Keratinocyte (primary cell): ENCODE results near the gene ERC2. TPM values are rescaled to one million over a fixed set of nuclear protein-coding genes. Genes with fewer than 3 reads are reported as not detected.
"Not testable (repeated sequence)": the region's sequence is repeated elsewhere in the genome, so short reads cannot be mapped to it uniquely, and the experiment has no call there.

Source experiments
- DNase-seq: peaks from one replicate; pipeline ENCODE4 v3.0.0-alpha.2; 2011; ENCODE audit warnings: low read depth, missing footprints, low spot score
- FAIRE-seq: peaks from 2 replicates; lab custom pipeline; 2011; peaks lifted over from hg19 to GRCh38; lab: Jason Lieb, UNC
- H2AFZ ChIP-seq: 2 replicates; pipeline ENCODE4 v1.6.0; 2012; ENCODE audit warnings: low read length, control low read depth, inconsistent platforms; ENCODE audit not compliant: control insufficient read depth
- H3K27ac ChIP-seq: 2 replicates; pipeline ENCODE4 v1.5.1; 2011; ENCODE audit warnings: low read length; ENCODE audit not compliant: control insufficient read depth, insufficient read depth
- H3K27me3 ChIP-seq: 3 replicates; pipeline ENCODE4 v1.6.0; 2011; ENCODE audit warnings: low read length; ENCODE audit not compliant: control insufficient read depth, insufficient read depth; ENCODE audit errors: extremely low read depth
- H3K36me3 ChIP-seq, 2 experiments: 2 replicates in 1 of 2; 3 replicates in 1 of 2; pipeline ENCODE4 v1.5.1; 2011; ENCODE audit warnings: low read length in 2 of 2, mild to moderate bottlenecking in 1 of 2; ENCODE audit not compliant: control insufficient read depth in 2 of 2, insufficient read depth in 2 of 2; ENCODE audit errors: extremely low read depth in 1 of 2
- H3K4me1 ChIP-seq: 3 replicates; pipeline ENCODE4 v1.5.1; 2011; ENCODE audit warnings: low read length; ENCODE audit not compliant: control insufficient read depth, insufficient read depth; ENCODE audit errors: extremely low read depth
- H3K4me2 ChIP-seq: 3 replicates; pipeline ENCODE4 v1.6.0; 2011; ENCODE audit warnings: low read depth, low read length; ENCODE audit not compliant: control insufficient read depth, insufficient read depth; ENCODE audit errors: extremely low read depth
- H3K4me3 ChIP-seq, 3 experiments: fragments of 200-600 bp in 1 of 3; sonication (generic) in 1 of 3; 2 replicates in 2 of 3; 3 replicates in 1 of 3; pipeline ENCODE4 v1.5.1; 2011 to 2016; ENCODE audit warnings: low read length in 3 of 3, mild to moderate bottlenecking in 3 of 3, control low read depth in 2 of 3, inconsistent platforms in 1 of 3, low read depth in 1 of 3, mixed read lengths in 1 of 3, mixed run types in 1 of 3, moderate library complexity in 1 of 3; ENCODE audit not compliant: control insufficient read depth in 2 of 3, insufficient read depth in 2 of 3; ENCODE audit errors: extremely low read depth in 1 of 3
- H3K79me2 ChIP-seq: 2 replicates; pipeline ENCODE4 v1.6.0; 2012; ENCODE audit warnings: low read length; ENCODE audit not compliant: control insufficient read depth, insufficient read depth
- H3K9ac ChIP-seq: 3 replicates; pipeline ENCODE4 v1.6.0; 2011; ENCODE audit warnings: low read length; ENCODE audit not compliant: control insufficient read depth, insufficient read depth; ENCODE audit errors: extremely low read depth
- H3K9me1 ChIP-seq: 3 replicates; pipeline ENCODE4 v1.6.0; 2011; ENCODE audit warnings: low read length; ENCODE audit not compliant: control insufficient read depth, insufficient read depth; ENCODE audit errors: extremely low read depth
- H3K9me3 ChIP-seq: 2 replicates; pipeline ENCODE4 v1.5.1; 2012; ENCODE audit warnings: low read depth, low read length; ENCODE audit not compliant: control insufficient read depth
- H4K20me1 ChIP-seq: 3 replicates; pipeline ENCODE4 v1.6.0; 2011; ENCODE audit warnings: low read length; ENCODE audit not compliant: control insufficient read depth, insufficient read depth; ENCODE audit errors: extremely low read depth
- CTCF ChIP-seq, 3 experiments: IDR thresholded peaks in 1 of 3; conservative IDR thresholded peaks in 1 of 3; optimal IDR thresholded peaks in 1 of 3; 2 replicates in 2 of 3; 3 replicates in 1 of 3; pipeline versions ENCODE3 to v1.5.1; 2011; ENCODE audit warnings: low read length in 3 of 3, mild to moderate bottlenecking in 3 of 3, moderate library complexity in 2 of 3, control low read depth in 1 of 3, inconsistent platforms in 1 of 3; ENCODE audit not compliant: insufficient read depth in 2 of 3; ENCODE audit errors: extremely low read depth in 1 of 3
- EZH2 ChIP-seq: IDR thresholded peaks from one replicate; pipeline ENCODE4 v1.6.1; 2012; ENCODE audit warnings: inconsistent platforms, mild to moderate bottlenecking, low read length, moderate library complexity
- dilution Hi-C: fragments of 300-500 bp; cut with MboI; formaldehyde crosslinking; loops from one replicate; pipeline ENCODE4 v1.7.0; 2020; ENCODE audit warnings: low sequenced_read_pairs; ENCODE audit not compliant: extremely low pct_ligation_motif_present
- polyA plus RNA-seq, 5 experiments: library from polyadenylated mRNA; depleted of rRNA in 3 of 5; stranded (reverse) in 3 of 5; stranded (forward) in 1 of 5; unstranded in 1 of 5; fragments of >200 nt; gene quantifications; 1 replicate in 1 of 5; 2 replicates in 3 of 5; 3 replicates in 1 of 5; pipeline versions ENCODE4 v1.2.1 to v1.2.3, GENCODE V29; 2011 to 2012; ENCODE audit warnings: missing spikeins in 2 of 5, low read depth in 1 of 5, low replicate concordance in 1 of 5

Gene ERC2
- polyA plus RNA-seq, 1 donor (not counting 4 experiments of a cell fraction or from before 2014, with no cell fraction given): 0.08 TPM

GRCh38 chr3:56269755-56270535 lies 198.3 kb downstream of the ERC2 start:
- H3K4me1 ChIP-seq: no peaks in the 10 kb centered on the region

GRCh38 chr3:56268616-56269383 lies 199.5 kb downstream of the ERC2 start:
- Histone ChIP-seq H3K9me3 (no peaks in the 10 kb centered on the region), H4K20me1 (no peaks in the 10 kb centered on the region), H3K36me3 (no peaks in the 10 kb centered on the region), H3K79me2 (no peaks in the 10 kb centered on the region), H3K4me3 (no peak overlapping the region), H3K27me3 (no peaks in the 10 kb centered on the region), H3K4me1 (no peaks in the 10 kb centered on the region), H3K9ac (no peak overlapping the region), H2AFZ (no peak overlapping the region), H3K4me2 (no peak overlapping the region), H3K27ac (no peak overlapping the region), H3K9me1 (no peaks in the 10 kb centered on the region)
- TF ChIP-seq EZH2 (no peak), CTCF (optimal IDR thresholded peaks at IDR 0.05 in 1 of 3, IDR thresholded peaks at IDR 0.05 in 1 of 3, conservative IDR thresholded peaks at IDR 0.05 in 1 of 3; ENCODE audit: extremely low read depth in 1 of 3, insufficient read depth in 2 of 3, low read length in 3 of 3) (no peak)
- dilution Hi-C loops: no loop called here
- DNase-seq (no peak), FAIRE-seq (no peak)

More at GRCh38 chr3:56269755-56270535, 198.3 kb downstream of the ERC2 start:
- Histone ChIP-seq H3K79me2 (no peaks in the 10 kb centered on the region), H3K36me3 (no peaks in the 10 kb centered on the region), H3K4me2 (no peak overlapping the region), H4K20me1 (no peaks in the 10 kb centered on the region), H2AFZ (no peak overlapping the region), H3K9ac (no peak overlapping the region), H3K27ac (no peak overlapping the region), H3K9me1 (no peaks in the 10 kb centered on the region), H3K9me3 (no peaks in the 10 kb centered on the region), H3K27me3 (no peaks in the 10 kb centered on the region), H3K4me3 (no peak overlapping the region)
- dilution Hi-C loops: no loop called here
- DNase-seq (no peak), FAIRE-seq (no peak)
- TF ChIP-seq CTCF (optimal IDR thresholded peaks at IDR 0.05 in 1 of 3, IDR thresholded peaks at IDR 0.05 in 1 of 3, conservative IDR thresholded peaks at IDR 0.05 in 1 of 3; ENCODE audit: extremely low read depth in 1 of 3, insufficient read depth in 2 of 3, low read length in 3 of 3) (no peak), EZH2 (no peak)

GRCh38 chr3:56261852-56262251 lies 206.4 kb downstream of the ERC2 start:
- H3K36me3 ChIP-seq, H3K79me2 ChIP-seq, H3K9me3 ChIP-seq, H2AFZ ChIP-seq, H3K27ac ChIP-seq, H3K4me2 ChIP-seq, H3K9ac ChIP-seq, H3K4me1 ChIP-seq, H3K9me1 ChIP-seq, FAIRE-seq, H4K20me1 ChIP-seq, dilution Hi-C loops, H3K27me3 ChIP-seq, DNase-seq, H3K4me3 ChIP-seq: not testable (repeated sequence)
